LNCAP (cell line): ENCODE measurements around the gene TCF7L1.

ENCODE experiments used
- TF ChIP-seq, protein P1 (sequence below): fragments of 450-650 bp; IDR thresholded peaks from 2 replicates; pipeline ENCODE4 v1.5.1; 2017; ENCODE audit warnings: mild to moderate bottlenecking

The TCF7L1 gene

DNA sequence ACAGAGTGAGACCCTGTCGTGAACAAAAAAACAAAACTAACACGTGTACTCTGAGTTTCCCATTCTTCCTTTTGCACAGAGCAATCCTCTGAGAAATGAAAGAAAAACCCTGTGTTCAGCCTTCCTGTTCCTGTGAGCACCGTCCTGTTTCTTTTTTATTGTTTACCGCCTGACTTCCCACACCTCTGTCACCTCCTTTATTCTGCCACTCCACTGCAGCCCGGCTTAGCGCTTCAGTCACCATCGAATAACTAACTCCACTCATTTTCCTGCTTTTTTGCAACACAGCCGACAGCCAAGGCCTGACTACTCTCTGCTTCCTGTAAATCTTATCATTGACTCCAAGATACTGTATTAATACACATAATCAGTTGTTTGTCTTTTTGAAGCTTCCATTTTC is 153.7 kb downstream of the TCF7L1 start:
- TF ChIP-seq, protein P1, sequence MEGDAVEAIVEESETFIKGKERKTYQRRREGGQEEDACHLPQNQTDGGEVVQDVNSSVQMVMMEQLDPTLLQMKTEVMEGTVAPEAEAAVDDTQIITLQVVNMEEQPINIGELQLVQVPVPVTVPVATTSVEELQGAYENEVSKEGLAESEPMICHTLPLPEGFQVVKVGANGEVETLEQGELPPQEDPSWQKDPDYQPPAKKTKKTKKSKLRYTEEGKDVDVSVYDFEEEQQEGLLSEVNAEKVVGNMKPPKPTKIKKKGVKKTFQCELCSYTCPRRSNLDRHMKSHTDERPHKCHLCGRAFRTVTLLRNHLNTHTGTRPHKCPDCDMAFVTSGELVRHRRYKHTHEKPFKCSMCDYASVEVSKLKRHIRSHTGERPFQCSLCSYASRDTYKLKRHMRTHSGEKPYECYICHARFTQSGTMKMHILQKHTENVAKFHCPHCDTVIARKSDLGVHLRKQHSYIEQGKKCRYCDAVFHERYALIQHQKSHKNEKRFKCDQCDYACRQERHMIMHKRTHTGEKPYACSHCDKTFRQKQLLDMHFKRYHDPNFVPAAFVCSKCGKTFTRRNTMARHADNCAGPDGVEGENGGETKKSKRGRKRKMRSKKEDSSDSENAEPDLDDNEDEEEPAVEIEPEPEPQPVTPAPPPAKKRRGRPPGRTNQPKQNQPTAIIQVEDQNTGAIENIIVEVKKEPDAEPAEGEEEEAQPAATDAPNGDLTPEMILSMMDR, result no peak

DNA sequence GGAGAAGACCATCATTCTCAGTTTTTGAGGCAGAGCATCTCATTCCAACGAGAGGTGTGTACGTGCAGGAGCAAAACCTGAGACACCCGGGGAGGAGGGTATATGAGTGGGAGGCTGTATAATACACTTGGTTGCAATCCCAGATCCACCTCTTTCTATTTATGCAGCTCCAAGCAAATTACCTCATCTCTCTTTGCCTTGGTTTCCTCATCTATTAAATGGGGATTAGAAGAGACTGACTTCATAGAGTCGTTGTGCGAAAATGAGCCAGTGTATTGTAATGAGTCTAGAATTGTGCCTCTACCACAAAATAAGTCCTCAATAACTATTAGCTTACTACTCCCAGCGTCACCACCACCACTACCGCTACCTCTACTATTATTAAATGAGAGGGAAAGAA is 154.5 kb downstream of the TCF7L1 start:
- TF ChIP-seq, protein P1, result no peak

DNA sequence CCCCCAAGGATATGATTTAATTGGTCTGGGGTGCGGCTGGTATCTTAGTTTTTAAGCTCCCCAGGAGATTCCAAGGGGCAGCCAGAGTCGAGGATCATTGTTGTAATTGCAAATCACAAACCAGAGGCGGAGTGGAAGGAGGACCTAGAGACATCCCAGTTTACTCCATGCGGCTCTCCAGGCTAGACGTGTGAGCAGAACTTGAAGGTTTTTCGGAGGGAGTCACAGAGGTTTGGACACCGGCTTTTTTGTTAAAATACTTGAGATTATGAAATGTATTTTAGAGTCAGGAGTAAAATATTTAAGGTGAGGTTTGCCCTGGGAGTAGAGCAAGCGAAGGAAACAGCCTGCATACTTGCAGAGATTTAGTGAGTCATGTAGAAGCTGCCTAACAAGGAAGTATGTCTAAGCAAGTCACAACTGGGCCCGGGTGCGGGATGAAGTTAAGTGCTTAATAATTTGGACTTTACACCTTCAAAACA is 155.1 kb downstream of the TCF7L1 start:
- TF ChIP-seq, protein P1, result no peak

DNA sequence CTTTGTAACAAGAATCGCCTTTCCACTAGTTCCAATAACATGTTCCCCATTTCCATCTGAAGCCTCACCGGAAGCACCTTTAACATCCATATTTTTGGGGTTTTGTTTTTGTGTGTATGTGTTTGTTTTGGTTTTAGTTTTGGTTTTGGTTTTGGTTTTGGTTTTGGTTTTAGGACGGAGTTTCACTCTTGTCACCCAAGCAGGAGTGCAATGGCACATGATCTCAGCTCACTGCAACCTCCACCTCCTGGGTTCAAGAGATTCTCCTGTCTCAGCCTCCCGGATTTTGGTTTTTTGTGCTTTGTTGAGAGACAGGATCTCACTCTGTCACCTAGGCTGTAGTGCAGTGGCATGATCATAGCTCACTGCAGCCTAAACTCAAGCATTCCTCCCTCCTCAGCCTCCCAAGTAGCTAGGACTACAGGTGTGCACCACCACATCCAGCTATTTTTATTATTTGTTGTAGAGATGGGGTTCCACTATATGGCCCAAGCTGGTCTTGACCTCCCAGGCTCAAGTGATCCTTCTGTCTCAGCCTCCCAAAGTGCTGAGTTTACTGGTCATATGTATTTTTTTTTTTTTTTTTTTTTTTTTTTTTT is 158.3 kb downstream of the TCF7L1 start:
- TF ChIP-seq, protein P1, result no peak

DNA sequence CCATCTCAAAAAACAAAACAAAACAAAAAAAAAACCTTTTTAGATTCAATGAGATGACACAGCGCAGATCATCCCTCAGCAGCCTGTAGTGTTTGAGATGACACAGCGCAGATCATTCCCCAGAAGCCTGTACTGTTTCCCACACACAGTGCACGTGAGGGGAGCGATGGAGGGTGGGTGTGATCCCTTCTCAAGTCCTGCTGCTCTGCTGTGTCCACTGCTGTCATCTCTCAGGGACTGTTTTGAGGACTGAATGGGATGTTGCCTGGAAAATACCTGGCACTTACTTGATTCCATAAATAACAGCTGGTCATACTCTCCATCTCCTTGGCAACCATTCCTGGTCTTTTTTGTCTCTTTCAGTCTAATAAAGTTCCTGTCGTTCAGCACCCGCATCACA is 168.9 kb downstream of the TCF7L1 start:
- TF ChIP-seq, protein P1, result no peak

DNA sequence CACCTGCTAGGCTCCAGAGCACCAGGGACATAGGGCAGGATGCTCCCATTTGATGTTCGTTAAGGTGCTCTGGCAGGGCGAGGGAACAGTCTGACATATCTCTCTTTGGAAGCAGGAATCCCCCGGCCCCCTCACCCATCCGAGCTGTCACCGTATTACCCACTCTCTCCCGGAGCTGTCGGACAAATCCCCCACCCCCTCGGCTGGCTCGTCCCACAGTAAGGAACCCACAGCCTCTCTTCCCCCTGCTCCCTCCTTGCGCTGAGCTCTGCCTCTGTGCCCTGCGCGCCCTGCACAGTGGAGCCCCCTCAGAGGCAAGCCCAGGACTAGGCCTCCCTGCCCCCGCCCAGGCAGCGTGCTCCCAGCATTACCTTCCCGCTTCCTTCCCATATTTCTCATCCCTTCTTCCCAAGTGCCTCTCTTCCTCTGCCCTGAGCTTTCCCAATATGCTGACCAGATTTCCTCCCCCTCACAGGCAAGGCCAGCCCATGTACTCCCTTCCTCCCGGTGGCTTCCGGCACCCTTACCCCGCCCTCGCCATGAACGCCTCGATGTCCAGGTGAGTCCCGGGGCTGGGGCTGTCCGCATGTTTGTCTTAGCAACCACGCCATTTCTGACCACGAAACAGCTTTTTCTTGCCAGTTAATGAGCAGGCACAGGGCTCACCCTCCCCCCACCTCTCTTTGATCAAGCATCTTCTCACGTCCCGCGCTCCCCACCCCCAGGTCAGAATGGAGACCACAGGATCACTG is 170.8 kb downstream of the TCF7L1 start:
- TF ChIP-seq, protein P1, result no peak

DNA sequence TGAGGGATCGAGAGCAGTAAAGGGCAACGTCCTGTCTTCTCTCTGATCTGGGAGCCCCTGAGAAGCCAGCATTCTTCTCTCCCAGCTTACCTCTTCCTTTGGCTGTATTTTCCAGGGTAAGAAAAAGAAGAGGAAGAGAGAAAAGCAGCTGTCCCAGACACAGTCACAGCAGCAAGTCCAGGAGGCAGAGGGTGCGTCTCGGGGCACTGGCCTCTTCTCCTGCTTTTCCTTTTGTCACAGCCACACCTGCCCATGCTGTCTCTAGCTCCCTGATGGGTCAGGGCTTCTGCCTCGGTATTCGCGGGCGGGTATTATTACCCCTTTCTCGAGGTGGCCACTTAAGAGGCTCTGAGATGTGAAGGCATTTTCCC is 174.3 kb downstream of the TCF7L1 start:
- TF ChIP-seq, protein P1, result no peak
